NCI-H345 (cell line): Measurements from ENCODE around the gene GLP2R.

ENCODE experiments used
- DNase-seq: peaks from one replicate; lab custom pipeline; 2025; lab: John Stamatoyannopoulos, UW

The GLP2R gene

DNA sequence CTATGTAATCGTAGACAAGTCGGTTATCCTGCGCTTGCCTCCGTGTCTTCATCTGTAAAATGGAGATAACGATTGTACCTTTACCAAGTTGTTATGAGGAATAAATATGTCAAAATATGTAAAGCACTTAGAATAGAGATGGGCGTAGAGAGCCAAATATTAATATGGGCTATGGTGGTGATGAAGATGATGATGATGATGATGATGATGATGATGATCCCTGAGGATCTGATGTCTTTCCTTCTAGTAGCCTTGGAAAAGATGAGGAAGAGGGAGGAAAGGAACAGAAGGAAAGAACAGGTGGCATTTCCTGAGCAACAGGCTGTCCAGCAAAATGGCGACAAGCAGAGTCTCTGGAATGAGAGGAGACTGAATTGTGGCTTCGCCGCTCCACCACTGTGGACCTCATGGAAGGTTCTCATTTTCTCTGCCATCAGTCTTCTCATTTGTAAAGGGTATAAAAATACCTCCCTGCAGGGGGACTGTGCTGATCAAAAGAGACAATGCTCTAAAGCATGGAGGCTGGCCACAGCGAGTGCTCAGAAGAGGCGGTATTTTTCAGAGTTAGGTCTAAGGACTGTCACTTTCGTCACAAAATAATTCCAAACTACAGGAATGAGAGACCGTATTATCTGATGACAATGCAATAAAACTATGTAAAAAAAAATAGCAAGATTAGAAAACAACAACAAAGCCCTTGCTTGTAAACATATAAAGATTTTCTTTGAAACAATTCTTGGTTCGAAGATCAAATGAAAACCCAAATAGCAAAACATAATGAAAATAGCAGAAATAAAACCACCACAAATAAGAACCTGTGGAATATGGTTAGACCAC lies 96.5 kb downstream of the GLP2R start:
- DNase-seq: no peak

DNA sequence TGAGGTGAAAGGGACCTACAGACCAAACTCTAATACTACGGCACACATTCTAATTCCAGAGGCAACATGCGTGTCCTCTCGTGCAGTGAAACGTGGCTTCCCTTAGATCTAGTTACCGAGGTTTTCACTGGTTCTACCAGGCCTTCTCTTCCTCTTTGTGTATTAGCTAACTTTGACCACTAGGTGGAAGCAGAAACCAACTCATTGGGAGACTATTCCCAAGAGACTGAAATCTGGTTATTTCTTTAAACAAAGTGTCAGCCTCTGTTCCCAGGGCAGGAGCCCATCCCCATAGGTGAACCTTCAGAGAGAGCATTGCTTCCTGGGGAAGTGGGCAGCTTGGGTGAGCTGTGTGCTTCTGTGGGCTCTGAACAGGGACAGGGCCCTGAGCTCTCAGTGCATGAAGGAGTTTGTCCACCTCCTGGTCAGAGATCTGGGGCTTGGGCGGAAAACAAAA lies 99.0 kb downstream of the GLP2R start:
- peak; percentile 42 for DNase-seq

GRCh38 chr17:9925457-9925856 lies 99.7 kb downstream of the GLP2R start:
- no peak for DNase-seq

DNA sequence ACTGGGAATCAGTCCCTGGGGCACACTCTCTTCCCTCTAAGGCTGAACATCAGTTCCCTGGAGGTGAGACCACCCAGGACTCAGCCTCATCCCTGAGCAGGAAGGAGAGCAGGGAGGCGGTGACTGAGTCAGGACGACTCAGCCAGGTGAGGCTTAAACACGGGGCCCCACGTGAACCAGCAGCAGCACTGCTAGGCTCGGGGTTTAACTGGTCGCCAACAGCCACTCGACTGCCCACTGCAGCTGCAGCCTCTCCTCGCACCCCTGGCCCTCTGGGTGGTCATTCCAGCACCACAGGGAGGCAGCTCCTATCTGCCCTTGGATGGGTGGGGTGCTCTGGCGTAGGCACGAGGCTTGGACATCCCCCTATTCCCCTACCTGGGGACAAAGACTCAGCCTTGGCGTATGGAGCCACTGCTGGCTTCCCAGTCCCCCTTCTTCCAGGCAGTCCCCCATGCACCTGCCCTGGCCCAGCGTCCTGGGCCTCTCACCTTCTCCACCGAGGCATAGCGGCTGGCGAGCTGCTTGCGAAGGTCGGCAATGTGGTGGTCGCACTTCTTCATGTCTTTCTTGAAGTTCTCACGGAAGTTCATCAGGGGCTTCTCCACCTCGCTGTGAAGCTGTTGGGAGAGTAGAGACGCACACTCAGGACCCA lies 100.6 kb downstream of the GLP2R start:
- no peak for DNase-seq

- peak; percentile 1 for DNase-seq
These were observed 103.0 kb downstream of the GLP2R start for GRCh38 chr17:9928601-9929333.

DNA sequence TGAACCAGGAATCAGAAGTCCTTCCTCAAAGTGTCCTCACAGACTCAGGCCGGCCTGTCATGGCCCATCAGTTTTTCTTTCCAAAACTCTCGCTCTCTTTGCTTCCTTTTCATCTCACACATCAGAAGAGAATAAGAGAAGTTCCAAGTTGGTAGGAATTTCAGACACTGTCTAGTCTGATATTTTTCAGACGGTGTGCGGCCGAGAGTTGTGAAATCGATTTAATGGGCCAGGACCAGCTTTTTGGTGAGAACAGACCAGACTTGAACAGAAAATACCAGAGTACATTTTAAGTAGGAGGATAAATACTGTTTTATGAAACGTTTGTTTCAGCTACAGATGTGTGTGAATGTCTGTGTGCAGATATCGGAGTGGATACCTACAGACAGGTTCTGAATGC lies 104.1 kb downstream of the GLP2R start:
- DNase-seq: no peak

GRCh38 chr17:9931144-9931741 lies 105.5 kb downstream of the GLP2R start:
- no peak for DNase-seq

DNA sequence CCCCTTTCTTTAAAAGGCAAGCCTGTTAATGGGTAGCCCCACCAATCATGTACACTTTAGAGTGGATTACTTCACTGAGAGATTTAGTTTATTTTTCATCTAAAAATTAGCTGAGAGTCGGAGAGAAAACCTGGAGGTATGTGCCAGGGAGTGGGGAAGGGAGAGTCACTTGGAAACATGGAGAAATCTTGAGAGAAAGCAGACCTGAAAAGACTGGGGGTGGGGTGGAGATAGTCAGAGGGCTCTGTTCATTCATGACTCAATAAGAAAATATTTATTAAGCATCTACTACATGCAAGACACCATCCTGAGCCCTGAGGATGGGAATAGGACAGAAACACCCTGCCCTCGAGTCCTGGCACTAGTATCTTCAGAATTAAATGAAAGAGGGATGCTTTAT lies 106.8 kb downstream of the GLP2R start:
- no peak for DNase-seq

- DNase-seq: no peak
These were observed 108.6 kb downstream of the GLP2R start for GRCh38 chr17:9934331-9934730.

DNA sequence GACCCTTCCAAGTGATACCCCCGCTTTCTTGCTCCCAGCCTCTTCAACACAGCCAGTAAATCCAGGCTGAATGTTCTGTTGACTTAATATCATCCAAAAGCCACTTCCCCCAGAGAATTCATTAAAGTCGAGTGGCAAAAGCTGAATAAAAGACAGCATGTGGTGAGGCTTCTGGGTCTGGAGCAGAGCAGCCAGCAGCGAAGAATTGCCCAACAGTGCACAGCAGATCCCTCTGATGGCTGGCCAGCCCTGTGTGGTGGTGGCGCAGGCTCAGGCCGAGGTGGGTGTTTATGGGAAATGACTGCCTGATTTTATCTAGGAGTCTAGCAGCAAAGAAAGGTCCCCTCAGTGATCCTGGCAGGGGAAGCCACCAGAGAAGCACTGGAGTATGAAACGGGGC lies 109.7 kb downstream of the GLP2R start:
- DNase-seq: no peak

- DNase-seq: no peak
These were observed 110.4 kb downstream of the GLP2R start for GRCh38 chr17:9936095-9936494.

GRCh38 chr17:9937241-9937761 lies 111.6 kb downstream of the GLP2R start:
- DNase-seq: no peak

- DNase-seq: no peak
These were observed 112.2 kb downstream of the GLP2R start for GRCh38 chr17:9937901-9938300.

- no peak for DNase-seq
These were observed 113.0 kb downstream of the GLP2R start for GRCh38 chr17:9938764-9939163.

DNA sequence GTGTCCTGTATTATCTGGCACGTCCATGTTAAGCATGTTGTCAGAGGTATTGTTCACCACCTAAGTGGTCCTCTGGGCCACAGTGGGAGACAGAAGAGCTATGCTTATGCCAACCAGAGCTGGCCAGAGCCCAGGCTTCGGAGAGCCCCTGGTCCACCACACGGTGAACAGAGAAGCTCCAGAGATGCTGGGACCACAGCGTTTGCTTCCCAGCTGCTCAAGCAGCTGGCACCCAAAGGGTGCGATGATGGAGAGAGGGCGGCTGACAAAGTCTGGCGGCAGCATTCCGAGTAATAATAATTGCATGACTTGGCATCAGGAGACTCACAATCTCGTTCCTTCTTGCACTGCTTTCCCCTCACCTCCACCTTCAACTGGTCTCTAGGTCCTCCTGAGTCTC lies 115.1 kb downstream of the GLP2R start:
- DNase-seq: no peak

DNA sequence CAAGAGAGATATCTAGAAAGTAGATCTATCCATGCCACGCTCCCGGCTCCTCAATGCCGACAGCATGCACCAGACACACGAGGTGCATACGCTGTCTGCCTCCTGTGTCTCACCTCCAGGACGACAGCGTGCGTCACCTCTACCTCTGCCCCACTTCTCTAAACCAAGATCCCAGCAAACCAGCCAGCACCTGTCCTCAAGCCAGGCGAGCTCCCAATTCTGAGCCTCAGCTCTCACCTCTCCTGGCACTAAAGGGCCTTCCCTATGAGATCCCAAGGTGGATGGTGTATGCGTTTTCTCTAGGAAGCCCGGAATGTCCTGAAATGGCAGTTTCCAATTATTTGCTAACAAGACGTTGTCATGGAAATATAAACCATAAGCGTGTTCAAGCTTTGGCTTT lies 115.6 kb downstream of the GLP2R start:
- DNase-seq: no peak
